ENCODE measurements around the gene GDF10. TPM values are rescaled to one million over a fixed set of nuclear protein-coding genes. Genes with fewer than 3 reads are reported as not detected.

The GDF10 gene
- total and polyA plus RNA-seq, 9 of the 15 experiments (the other 6 are each of a cell fraction or from before 2014, with no cell fraction given): 0.03 to 0.20 (median 0.11) TPM; not detected in 6

DNA sequence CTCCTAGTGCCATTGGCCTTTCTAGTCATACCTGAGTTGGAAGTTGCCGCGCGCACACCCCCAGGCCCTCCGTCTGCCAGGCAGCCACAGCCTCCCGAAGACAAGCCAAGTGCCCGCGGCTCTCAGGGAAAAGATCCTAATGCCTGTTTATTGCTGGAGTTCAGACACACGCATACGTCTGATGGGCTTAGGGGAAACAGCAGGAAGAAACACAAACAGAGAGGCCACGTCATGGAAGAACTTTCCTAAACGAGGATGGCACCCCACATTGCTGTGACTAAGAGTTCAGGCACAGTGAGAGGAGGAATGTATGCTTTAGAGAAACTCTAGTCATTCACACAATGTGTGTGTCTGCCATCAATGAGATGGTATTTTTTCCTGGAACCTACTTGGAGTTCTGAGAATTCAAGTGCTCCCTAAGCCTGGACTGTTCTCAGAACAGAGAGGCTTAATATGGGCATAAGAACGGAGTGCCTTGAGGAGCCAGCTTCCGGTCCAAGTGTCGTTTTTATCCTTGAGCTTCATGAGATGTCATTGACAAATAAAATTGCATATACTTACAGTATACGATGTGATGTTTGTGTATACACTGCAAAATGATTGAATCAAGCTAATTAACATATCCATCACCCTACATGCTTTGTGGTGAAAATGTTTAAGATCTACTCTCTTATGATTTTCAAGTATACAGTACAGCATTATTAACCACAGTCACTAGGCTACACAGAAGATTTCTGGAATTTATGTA lies 36.6 kb downstream of the GDF10 start (continued):
- TF ChIP-seq MAFF (IDR thresholded peaks at IDR 0.05; ENCODE audit: low read length): 0 out of 2 replicates have a peak, but pooled peaks have one; percentile 23
- TF ChIP-seq ESRRA (IDR thresholded peaks at IDR 0.05; ENCODE audit: borderline replicate concordance, low read depth): no peak
- no peak for TF ChIP-seq CBFB (CRISPR knock-in tag; IDR thresholded peaks at IDR 0.05)
- TF ChIP-seq KLF1 (tag; IDR thresholded peaks at IDR 0.05): peak; percentile 86
- peak; percentile 11; the same call in 1 of the 2 replicates for TF ChIP-seq PHF8 (IDR thresholded peaks at IDR 0.05; ENCODE audit: borderline replicate concordance, low read length)
- TF ChIP-seq SMARCC2 (IDR thresholded peaks at IDR 0.05; ENCODE audit: low read depth): peak; percentile 63; the same call in 1 of the 2 replicates
- no peak for TF ChIP-seq CHD4 (IDR thresholded peaks at IDR 0.05; ENCODE audit: insufficient read depth, insufficient replicate concordance, low read depth, low read length, poor library complexity, severe bottlenecking)
- peak; percentile 76; the same call in 1 of the 2 replicates for TF ChIP-seq HDGF (IDR thresholded peaks at IDR 0.05)
- TF ChIP-seq NUFIP1 (IDR thresholded peaks at IDR 0.05; ENCODE audit: partially characterized antibody): no peak
- TF ChIP-seq, protein P1, sequence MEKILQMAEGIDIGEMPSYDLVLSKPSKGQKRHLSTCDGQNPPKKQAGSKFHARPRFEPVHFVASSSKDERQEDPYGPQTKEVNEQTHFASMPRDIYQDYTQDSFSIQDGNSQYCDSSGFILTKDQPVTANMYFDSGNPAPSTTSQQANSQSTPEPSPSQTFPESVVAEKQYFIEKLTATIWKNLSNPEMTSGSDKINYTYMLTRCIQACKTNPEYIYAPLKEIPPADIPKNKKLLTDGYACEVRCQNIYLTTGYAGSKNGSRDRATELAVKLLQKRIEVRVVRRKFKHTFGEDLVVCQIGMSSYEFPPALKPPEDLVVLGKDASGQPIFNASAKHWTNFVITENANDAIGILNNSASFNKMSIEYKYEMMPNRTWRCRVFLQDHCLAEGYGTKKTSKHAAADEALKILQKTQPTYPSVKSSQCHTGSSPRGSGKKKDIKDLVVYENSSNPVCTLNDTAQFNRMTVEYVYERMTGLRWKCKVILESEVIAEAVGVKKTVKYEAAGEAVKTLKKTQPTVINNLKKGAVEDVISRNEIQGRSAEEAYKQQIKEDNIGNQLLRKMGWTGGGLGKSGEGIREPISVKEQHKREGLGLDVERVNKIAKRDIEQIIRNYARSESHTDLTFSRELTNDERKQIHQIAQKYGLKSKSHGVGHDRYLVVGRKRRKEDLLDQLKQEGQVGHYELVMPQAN (IDR thresholded peaks at IDR 0.05; ENCODE audit: borderline replicate concordance): no peak
- TF ChIP-seq ZNF444 (CRISPR knock-in tag; IDR thresholded peaks at IDR 0.05): no peak
- no peak for TF ChIP-seq XRCC4 (IDR thresholded peaks at IDR 0.05; ENCODE audit: extremely low read depth, insufficient read depth, insufficient read length)
- TF ChIP-seq BMI1 (IDR thresholded peaks at IDR 0.05; ENCODE audit: low read length): no peak
- 0 out of 4 replicates have a peak, but pooled peaks of 1 of the 2 experiments have one; percentile 15 for TF ChIP-seq RAD21 (CRISPR knock-in tag; conservative IDR thresholded peaks at IDR 0.05 in 1 of 2, IDR thresholded peaks at IDR 0.05 in 1 of 2)
- no peak for TF ChIP-seq DACH1 (IDR thresholded peaks at IDR 0.05; ENCODE audit: partially characterized antibody)
- peak; percentile 87 for TF ChIP-seq ARID1B (IDR thresholded peaks at IDR 0.05)
- peak; percentile 53 for TF ChIP-seq EP400 (IDR thresholded peaks at IDR 0.05)
- TF ChIP-seq CXXC5 (CRISPR knock-in tag; IDR thresholded peaks at IDR 0.05): peak; percentile 49; the same call in 1 of the 2 replicates
- peak; percentile 74; the same call in 1 of the 2 replicates for TF ChIP-seq TEAD4 (IDR thresholded peaks at IDR 0.05; ENCODE audit: low read length)
- TF ChIP-seq TEAD4 (CRISPR knock-in tag; IDR thresholded peaks at IDR 0.05; ENCODE audit: borderline replicate concordance): no peak
- no peak for TF ChIP-seq MAZ (CRISPR knock-in tag; conservative IDR thresholded peaks at IDR 0.05 in 1 of 2, IDR thresholded peaks at IDR 0.05 in 1 of 2)
- TF ChIP-seq MTA2 (IDR thresholded peaks at IDR 0.05; ENCODE audit: low read depth): peak; percentile 45; the same call in 1 of the 2 replicates
- TF ChIP-seq, protein P2, sequence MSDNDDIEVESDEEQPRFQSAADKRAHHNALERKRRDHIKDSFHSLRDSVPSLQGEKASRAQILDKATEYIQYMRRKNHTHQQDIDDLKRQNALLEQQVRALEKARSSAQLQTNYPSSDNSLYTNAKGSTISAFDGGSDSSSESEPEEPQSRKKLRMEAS (CRISPR knock-in tag; IDR thresholded peaks at IDR 0.05): no peak
- TF ChIP-seq CTBP1 (IDR thresholded peaks at IDR 0.05; ENCODE audit: borderline replicate concordance): peak; percentile 74
- no peak for TF ChIP-seq NFIC (IDR thresholded peaks at IDR 0.05)
- no peak for TF ChIP-seq RAD51 (IDR thresholded peaks at IDR 0.05; ENCODE audit: borderline replicate concordance, low read depth)
- peak; percentile 87; the same call in 1 of the 2 replicates for TF ChIP-seq ZNF24 (IDR thresholded peaks at IDR 0.05)
- no peak for TF ChIP-seq HNRNPL (IDR thresholded peaks at IDR 0.05; ENCODE audit: low read depth, low read length)
- 0 out of 4 replicates have a peak, but pooled peaks of 1 of the 2 experiments have one; percentile 24 for TF ChIP-seq HDAC1 (IDR thresholded peaks at IDR 0.05)

All from K562 (cell line).